PC-3 (cell line): ENCODE data around the gene CCDC178. TPM values are rescaled to one million over a fixed set of nuclear protein-coding genes. Genes with fewer than 3 reads are reported as not detected.
"Not testable (repeated sequence)": the region's sequence is repeated elsewhere in the genome, so short reads cannot be mapped to it uniquely, and the experiment has no call there.

Experiments
- ATAC-seq: fragments of 200-7000 bp; cut with Tn5 transposase; 2 replicates; pipeline ENCODE4 v1.9.1; 2020; ENCODE audit warnings: mild to moderate bottlenecking, moderate library complexity
- BruUV-seq: library from RNA; stranded (reverse); fragments of 400-500 nt; replicated peaks from 2 replicates; lab custom pipeline; 2021; lab: Mats Ljungman, UMichigan
- CTCF ChIA-PET: fragments of 300-600 bp; sonication (Branson Sonifier 250); formaldehyde crosslinking; loops from one replicate; lab custom pipeline; 2022; ENCODE audit warnings: antibody characterized with exemption; lab: Charles Lee
- POLR2A ChIA-PET: fragments of 300-600 bp; sonication (Branson Sonifier 250); formaldehyde crosslinking; loops from one replicate; lab custom pipeline; 2022; ENCODE audit warnings: antibody characterized with exemption; ENCODE audit not compliant: unreplicated experiment; lab: Charles Lee
- DNase-seq: peaks from one replicate; pipeline ENCODE4 v3.0.0-alpha.2; 2015
- H2AFZ ChIP-seq: fragments of 300-600 bp; sonication (generic); 2 replicates; pipeline ENCODE4 v1.6.0; 2016; ENCODE audit warnings: antibody characterized with exemption, low read length
- H3F3A ChIP-seq: fragments of 300-600 bp; sonication (generic); one replicate; pipeline ENCODE4 v1.6.0; 2017; ENCODE audit warnings: antibody characterized with exemption, low read length, control low read depth, mild to moderate bottlenecking; ENCODE audit not compliant: unreplicated experiment
- H3K27ac ChIP-seq: fragments of 300-600 bp; sonication (generic); 2 replicates; pipeline ENCODE4 v1.5.1; 2016; ENCODE audit warnings: mild to moderate bottlenecking, low read length
- H3K27me3 ChIP-seq: fragments of 300-600 bp; sonication (generic); 2 replicates; pipeline ENCODE4 v1.6.1; 2016; ENCODE audit warnings: low read length, mixed read lengths
- H3K36me3 ChIP-seq: fragments of 300-600 bp; sonication (generic); 2 replicates; pipeline ENCODE4 v1.6.1; 2016; ENCODE audit warnings: low read depth, mixed run types, low read length, mixed read lengths
- H3K4me1 ChIP-seq: fragments of 300-600 bp; sonication (generic); 2 replicates; pipeline ENCODE4 v1.5.1; 2016; ENCODE audit warnings: low read length; ENCODE audit not compliant: insufficient read depth
- H3K4me2 ChIP-seq: fragments of 300-600 bp; sonication (generic); 2 replicates; pipeline ENCODE4 v1.6.0; 2016; ENCODE audit warnings: low read length
- H3K4me3 ChIP-seq: fragments of 300-600 bp; sonication (generic); 2 replicates; pipeline ENCODE4 v1.5.1; 2016; ENCODE audit warnings: mild to moderate bottlenecking, low read length, mixed read lengths
- H3K79me2 ChIP-seq: fragments of 300-600 bp; sonication (generic); 2 replicates; pipeline ENCODE4 v1.6.1; 2017; ENCODE audit warnings: low read length, mixed read lengths
- H3K9ac ChIP-seq: fragments of 300-600 bp; sonication (generic); 2 replicates; pipeline ENCODE4 v1.6.0; 2016; ENCODE audit warnings: mild to moderate bottlenecking, low read length
- H3K9me2 ChIP-seq: fragments of 300-600 bp; sonication (generic); replicated peaks from 2 replicates; pipeline ENCODE4 v1.6.1; 2016; ENCODE audit warnings: mixed run types, low read length, mixed read lengths
- H3K9me3 ChIP-seq: fragments of 300-600 bp; sonication (generic); 2 replicates; pipeline ENCODE4 v1.6.1; 2016; ENCODE audit warnings: low read length, mixed read lengths
- H4K20me1 ChIP-seq: fragments of 300-600 bp; sonication (generic); 2 replicates; pipeline ENCODE4 v1.6.1; 2016; ENCODE audit warnings: low read length, mixed read lengths
- EZH2 ChIP-seq: fragments of 300-600 bp; sonication (generic); IDR thresholded peaks from one replicate; pipeline ENCODE4 v1.6.1; 2017; ENCODE audit warnings: antibody characterized with exemption, mild to moderate bottlenecking, low read length; ENCODE audit not compliant: unreplicated experiment
- EZH2phosphoT487 ChIP-seq: fragments of 300-600 bp; sonication (generic); IDR thresholded peaks from 2 replicates; pipeline ENCODE4 v1.6.1; 2018; ENCODE audit warnings: mild to moderate bottlenecking, antibody characterized with exemption, low read length, borderline replicate concordance
- intact Hi-C: fragments of 100-400 bp; cut with micrococcal nuclease; formaldehyde crosslinking; loops from 2 replicates; pipeline ENCODE4 v1.9.0; 2023
- total RNA-seq: library from RNA; depleted of rRNA; stranded (reverse); fragments of >200 nt; gene quantifications from 2 replicates; pipeline ENCODE4 v1.2.3, GENCODE V29; 2014
- TF ChIP-seq, protein P1 (sequence below): fragments of 300-600 bp; sonication (generic); conservative IDR thresholded peaks from 2 replicates; pipeline ENCODE4 v1.5.1; 2017; ENCODE audit warnings: antibody characterized with exemption, low read depth, mild to moderate bottlenecking, low read length

Gene CCDC178
- total RNA-seq, 1 experiment from 2014 or later = not detected

DNA sequence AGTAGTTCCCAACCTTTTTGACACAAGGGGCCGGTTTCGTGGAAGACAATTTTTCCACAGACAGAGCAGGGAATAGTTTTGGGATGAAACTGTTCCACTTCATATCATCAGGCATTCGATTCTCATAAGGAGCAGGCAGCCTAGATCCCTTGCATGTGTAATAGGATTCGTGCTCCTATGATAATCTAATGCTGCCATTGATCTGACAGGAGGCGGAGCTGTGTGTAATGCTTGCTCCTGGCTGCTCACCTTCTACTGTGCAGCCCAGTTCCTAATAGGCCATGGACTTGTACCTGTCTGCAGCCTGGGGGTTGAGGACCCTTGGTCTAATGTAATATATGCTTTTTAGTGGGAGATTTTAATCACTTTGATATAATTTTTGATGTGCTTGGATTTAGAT lies 479.0 kb downstream of the CCDC178 start:
- POLR2A ChIA-PET = no interaction called here
- Histone ChIP-seq H4K20me1 (no peaks in the 10 kb centered on the region), H3K36me3 (no peaks in the 10 kb centered on the region), H3K9ac (no peak overlapping the region), H3K27ac (no peak overlapping the region), H3F3A (no peaks in the 10 kb centered on the region), H3K4me3 (no peak overlapping the region), H3K4me1 (no peaks in the 10 kb centered on the region), H3K79me2 (no peaks in the 10 kb centered on the region), H3K9me2 (no peaks in the 10 kb centered on the region), H3K9me3 (no peaks in the 10 kb centered on the region), H2AFZ (no peak overlapping the region), H3K4me2 (no peak overlapping the region), H3K27me3 (no peaks in the 10 kb centered on the region)
- CTCF ChIA-PET = no interaction called here
- ATAC-seq (no peak), DNase-seq (no peak)
- intact Hi-C loops = no loop called here
- no peak for TF ChIP-seq EZH2phosphoT487
- TF ChIP-seq, protein P1, sequence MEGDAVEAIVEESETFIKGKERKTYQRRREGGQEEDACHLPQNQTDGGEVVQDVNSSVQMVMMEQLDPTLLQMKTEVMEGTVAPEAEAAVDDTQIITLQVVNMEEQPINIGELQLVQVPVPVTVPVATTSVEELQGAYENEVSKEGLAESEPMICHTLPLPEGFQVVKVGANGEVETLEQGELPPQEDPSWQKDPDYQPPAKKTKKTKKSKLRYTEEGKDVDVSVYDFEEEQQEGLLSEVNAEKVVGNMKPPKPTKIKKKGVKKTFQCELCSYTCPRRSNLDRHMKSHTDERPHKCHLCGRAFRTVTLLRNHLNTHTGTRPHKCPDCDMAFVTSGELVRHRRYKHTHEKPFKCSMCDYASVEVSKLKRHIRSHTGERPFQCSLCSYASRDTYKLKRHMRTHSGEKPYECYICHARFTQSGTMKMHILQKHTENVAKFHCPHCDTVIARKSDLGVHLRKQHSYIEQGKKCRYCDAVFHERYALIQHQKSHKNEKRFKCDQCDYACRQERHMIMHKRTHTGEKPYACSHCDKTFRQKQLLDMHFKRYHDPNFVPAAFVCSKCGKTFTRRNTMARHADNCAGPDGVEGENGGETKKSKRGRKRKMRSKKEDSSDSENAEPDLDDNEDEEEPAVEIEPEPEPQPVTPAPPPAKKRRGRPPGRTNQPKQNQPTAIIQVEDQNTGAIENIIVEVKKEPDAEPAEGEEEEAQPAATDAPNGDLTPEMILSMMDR = no peak
- TF ChIP-seq EZH2 = no peak
- no TSS peak for BruUV-seq

DNA sequence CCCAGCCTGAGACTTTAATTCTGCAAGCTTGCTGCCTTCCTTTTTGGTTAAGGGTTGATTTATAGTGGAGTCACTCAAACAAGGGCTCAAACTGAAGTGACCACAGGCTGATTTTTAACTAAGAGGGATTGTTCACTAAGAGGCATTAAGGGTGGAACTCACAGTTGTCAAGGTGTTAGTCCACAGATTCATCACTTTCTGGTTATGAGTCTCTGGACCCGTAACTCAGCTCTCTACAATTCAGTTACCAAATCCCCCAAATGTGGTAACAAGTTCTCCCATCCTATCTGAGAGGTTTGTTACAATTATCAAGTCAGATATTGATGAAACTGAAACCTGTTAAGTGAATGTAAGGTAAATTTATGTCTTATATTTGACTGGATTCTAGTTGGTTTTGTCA lies 481.8 kb downstream of the CCDC178 start:
- Histone ChIP-seq H3K9me2 (no peaks in the 10 kb centered on the region), H3F3A (no peaks in the 10 kb centered on the region), H3K9ac (no peak overlapping the region), H3K36me3 (no peaks in the 10 kb centered on the region), H3K4me1 (no peaks in the 10 kb centered on the region), H3K4me3 (no peak overlapping the region), H3K9me3 (no peaks in the 10 kb centered on the region), H2AFZ (no peak overlapping the region), H3K4me2 (no peak overlapping the region), H3K27ac (no peak overlapping the region), H3K27me3 (no peaks in the 10 kb centered on the region), H3K79me2 (no peaks in the 10 kb centered on the region), H4K20me1 (no peaks in the 10 kb centered on the region)
- intact Hi-C loops = no loop called here
- no TSS peak for BruUV-seq
- TF ChIP-seq EZH2 (no peak), EZH2phosphoT487 (no peak)
- TF ChIP-seq, protein P1 = no peak
- POLR2A ChIA-PET = no interaction called here
- CTCF ChIA-PET = no interaction called here
- no peak for DNase-seq
- no peak for ATAC-seq

DNA sequence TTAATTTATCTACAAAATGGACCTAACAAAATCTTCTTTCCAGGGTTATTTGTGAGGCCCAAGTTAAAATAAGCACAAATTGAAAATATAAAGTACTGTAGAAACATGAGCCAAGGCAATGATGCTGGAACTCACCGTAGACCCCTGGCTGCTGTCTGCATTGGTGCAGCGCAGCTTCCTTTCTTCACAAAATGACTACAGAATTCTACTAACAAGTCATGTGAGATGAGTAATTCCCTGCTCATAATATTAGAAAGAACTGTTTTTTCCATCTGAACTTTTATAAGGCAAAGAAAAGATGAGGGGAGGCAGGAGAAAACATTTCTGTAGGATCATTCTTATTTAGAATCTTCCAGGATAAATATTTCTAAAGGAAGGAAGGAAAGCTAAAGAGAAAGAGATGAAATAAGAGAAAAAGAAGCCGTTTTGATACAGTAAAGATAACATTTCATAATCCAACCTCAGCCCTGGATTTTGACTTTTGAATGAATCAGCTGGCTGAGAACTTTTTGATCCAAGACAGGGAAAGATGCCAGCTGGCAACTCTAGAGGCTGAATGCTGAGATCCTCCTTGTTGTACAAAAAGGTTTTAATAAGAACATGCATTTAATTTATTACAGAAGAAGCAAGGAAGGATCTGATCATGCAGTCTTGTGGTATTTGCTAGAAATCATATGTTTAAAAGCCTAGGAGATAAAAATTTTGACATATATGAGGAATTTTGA lies 483.8 kb downstream of the CCDC178 start:
- Histone ChIP-seq H3K36me3 (no peaks in the 10 kb centered on the region), H3K4me2 (no peak overlapping the region), H3K9ac (no peak overlapping the region), H3K9me3 (no peaks in the 10 kb centered on the region), H3K27me3 (no peaks in the 10 kb centered on the region), H3K79me2 (no peaks in the 10 kb centered on the region), H4K20me1 (no peaks in the 10 kb centered on the region), H3K4me3 (no peak overlapping the region), H3K9me2 (no peaks in the 10 kb centered on the region), H2AFZ (no peak overlapping the region), H3K4me1 (no peaks in the 10 kb centered on the region), H3F3A (no peaks in the 10 kb centered on the region), H3K27ac (no peak overlapping the region)
- intact Hi-C loops = no loop called here
- ATAC-seq (no peak), DNase-seq (no peak)
- ChIA-PET CTCF (no interaction called here), POLR2A (no interaction called here)
- TF ChIP-seq EZH2phosphoT487 = no peak
- TF ChIP-seq EZH2 = no peak
- TF ChIP-seq, protein P1 = no peak
- no TSS peak for BruUV-seq

DNA sequence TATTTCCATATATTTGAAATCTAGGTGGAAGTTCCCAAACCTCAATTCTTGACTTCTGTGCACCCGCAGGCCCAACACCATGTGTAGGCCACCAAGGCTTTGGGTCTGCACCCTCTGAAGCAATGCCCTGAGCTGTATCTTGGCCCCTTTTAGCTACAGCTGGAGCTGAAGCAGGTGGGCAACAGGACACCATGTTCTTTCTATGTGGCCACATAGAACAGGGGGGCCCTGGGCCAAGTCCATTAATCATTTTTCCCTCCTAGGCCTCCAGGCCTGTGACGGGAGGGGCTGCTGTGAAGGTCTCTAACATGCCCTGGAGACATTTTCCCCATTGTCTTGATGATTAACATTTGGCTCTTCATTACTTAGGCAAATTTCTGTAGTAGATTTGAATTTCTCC lies 488.2 kb downstream of the CCDC178 start:
- H2AFZ ChIP-seq, CTCF ChIA-PET, DNase-seq, H3K9ac ChIP-seq, ATAC-seq, H3K9me3 ChIP-seq, POLR2A ChIA-PET, H3K79me2 ChIP-seq, BruUV-seq, H3K27ac ChIP-seq, H3K4me3 ChIP-seq, H4K20me1 ChIP-seq, H3K9me2 ChIP-seq, H3K4me2 ChIP-seq, H3K4me1 ChIP-seq, H3K36me3 ChIP-seq, H3K27me3 ChIP-seq, H3F3A ChIP-seq, intact Hi-C loops: not testable (repeated sequence)
